PC-3 (cell line): ENCODE data around the gene LIPJ.

ENCODE experiments used
- CTCF ChIP-seq: fragments of 300-600 bp; sonication (generic); conservative IDR thresholded peaks from 2 replicates; pipeline ENCODE4 v1.5.1; 2017; ENCODE audit warnings: antibody characterized with exemption, low read depth, mild to moderate bottlenecking, low read length
- EZH2 ChIP-seq: fragments of 300-600 bp; sonication (generic); IDR thresholded peaks from one replicate; pipeline ENCODE4 v1.6.1; 2017; ENCODE audit warnings: antibody characterized with exemption, mild to moderate bottlenecking, low read length; ENCODE audit not compliant: unreplicated experiment

DNA sequence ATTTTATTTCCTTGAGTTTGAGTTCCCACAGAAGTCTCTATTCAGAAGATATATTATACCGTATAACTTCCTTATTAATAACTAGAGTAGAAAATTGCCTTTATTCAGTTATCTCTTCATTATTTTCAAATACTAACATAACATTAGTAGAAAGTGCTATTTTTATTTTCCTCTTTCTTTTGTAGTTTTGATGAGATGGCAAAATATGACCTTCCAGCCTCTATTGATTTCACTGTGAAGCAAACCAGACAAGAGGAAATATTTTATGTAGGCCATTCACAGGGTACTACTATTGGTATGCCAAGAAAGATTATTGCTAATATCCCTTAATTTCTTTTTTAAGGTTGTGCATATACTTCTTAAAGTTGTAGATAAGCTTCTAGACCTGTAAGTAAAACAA is 7.9 kb downstream of the LIPJ start:
- TF ChIP-seq EZH2 (no peak), CTCF (no peak)
